ENCODE data around the gene SSTR3.
"Not testable (repeated sequence)": the region's sequence is repeated elsewhere in the genome, so short reads cannot be mapped to it uniquely, and the experiment has no call there.

The SSTR3 gene

DNA sequence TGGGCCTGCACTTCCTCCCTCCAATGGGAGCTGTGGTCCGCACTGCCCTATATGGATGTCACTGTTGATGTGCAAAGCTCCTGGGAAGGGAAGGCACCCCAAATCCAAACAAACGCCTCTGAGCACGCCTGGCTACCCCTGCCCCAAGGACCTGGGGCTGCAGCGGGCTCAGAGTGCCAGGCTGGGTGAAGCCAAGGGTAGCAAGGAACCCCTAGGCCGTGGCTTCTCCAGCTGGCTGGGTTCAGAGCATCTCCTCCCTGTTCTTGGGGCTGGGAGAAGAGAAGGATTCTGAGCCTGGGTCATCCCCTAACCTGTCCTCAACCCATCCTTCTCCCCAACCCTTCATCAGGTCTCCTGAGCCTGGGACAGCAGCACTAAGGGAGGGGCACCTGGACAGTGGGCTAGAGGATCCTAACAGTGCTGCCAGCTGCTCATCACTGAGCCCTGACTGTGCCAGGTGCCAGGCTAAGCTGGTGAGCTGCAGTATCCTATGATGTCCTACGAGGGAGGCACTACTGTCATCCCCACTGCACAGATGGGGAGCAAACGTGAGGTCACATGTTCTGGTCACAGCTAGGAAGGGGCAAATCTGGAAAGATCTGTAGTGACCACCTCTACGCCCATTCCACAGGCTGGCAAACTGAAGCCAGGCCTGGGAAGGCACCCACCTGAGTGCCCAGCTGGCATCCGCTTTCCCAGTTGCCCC lies 3.0 kb downstream of the SSTR3 start:
- no peak for DNase-seq

GRCh38 chr22:37208401-37209139 lies 3.7 kb downstream of the SSTR3 start:
- DNase-seq, result no peak

DNA sequence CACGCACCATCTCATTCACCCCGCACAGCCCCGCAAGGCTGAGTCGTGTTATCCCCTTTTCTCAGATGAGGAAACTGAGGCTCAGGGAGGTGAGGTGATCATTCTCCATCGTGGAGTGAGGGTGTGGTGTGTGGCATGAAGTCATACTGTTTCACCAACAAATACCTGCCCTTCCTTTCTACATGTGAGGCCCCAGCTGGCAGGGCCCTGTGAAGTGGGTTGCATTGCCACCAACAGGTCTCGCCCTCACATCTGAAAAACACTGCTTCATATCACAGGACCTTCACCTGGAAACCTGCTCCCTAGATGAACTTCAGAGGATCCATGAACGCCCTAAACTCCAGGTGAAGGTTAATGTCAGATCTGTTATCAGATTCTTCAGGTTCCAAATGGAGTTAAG lies 4.3 kb downstream of the SSTR3 start:
- DNase-seq, result no peak

DNA sequence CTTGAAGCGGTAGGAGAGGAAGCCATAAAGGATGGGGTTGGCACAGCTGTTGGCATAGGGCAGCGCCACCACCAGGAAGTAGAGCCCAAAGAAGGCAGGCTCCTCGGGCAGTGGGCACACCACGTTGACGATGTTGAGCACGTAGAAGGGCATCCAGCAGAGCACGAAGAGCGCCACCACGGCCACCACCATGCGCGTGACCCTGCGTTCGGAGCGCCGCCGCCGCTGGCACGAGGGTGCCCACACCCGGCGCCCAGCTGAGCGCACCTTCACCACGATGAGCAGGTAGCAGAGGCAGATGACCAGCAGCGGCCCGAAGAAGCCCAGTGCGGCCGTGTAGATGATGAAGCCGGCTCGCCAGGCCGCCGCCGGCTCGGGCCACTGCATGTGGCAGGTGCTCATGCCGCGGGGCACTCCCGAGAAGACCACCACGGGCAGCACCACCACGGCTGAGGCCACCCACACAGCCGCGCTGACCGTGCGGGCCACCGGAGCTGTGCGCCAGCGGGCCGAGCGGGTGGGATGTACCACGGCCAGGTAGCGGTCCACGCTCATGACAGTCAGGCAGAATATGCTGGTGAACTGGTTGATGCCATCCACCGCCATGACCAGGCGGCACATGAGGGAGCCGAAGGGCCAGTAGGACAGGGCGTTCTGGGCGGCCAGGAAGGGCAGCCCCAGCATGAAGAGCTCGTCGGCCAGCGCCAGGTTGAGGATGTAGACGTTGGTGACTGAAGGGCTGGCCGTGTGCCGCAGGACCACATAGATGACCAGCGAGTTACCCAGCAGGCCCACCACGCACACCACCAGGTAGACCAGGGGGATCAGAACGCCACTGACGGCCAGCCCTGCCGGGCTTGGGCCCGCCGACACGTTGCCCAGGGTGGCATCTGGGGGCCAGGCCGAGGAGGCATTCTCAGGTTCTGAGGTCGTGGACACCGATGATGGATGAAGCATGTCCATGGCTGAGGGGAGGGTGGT lies 5.1 kb downstream of the SSTR3 start:
- DNase-seq, result no peak

DNA sequence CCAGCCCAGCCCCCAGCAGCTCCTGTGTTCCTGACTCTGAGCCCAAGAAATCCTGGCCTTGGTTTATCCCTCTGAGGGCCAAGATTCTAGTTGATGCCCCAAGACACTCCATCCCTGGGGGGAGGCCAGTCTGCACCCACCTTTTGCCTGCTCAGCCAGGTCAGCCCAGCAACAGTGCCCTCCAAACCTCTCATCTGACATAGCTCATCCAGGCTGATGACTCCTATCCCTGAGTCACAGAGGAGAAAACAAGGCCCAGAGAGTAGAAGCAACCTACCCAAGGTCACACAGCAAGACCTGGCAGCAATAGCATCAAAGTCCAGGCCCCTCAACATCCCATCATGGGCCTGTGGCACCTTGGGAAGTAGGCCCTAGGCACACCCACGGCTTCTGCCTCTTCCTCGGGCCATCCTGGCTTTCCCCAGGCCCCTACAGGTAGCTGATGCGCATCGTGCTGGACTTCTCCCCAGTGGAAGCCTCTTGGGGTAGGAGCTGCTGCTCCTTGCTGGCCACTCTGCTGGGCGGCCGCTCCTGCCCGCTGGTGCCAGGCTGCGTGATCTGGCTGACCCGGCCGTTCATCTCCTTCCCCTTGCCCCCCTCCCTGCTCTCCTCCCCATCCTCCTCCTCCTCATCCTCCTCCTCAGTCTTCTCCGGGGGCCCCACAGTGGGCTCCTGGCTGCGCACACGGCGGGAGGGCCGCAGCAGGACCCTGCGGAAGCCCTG lies 6.0 kb downstream of the SSTR3 start:
- no peak for DNase-seq

GRCh38 chr22:37205046-37205445 lies 7.2 kb downstream of the SSTR3 start:
- no peak for DNase-seq

GRCh38 chr22:37204045-37204655 lies 8.1 kb downstream of the SSTR3 start:
- no peak for DNase-seq

DNA sequence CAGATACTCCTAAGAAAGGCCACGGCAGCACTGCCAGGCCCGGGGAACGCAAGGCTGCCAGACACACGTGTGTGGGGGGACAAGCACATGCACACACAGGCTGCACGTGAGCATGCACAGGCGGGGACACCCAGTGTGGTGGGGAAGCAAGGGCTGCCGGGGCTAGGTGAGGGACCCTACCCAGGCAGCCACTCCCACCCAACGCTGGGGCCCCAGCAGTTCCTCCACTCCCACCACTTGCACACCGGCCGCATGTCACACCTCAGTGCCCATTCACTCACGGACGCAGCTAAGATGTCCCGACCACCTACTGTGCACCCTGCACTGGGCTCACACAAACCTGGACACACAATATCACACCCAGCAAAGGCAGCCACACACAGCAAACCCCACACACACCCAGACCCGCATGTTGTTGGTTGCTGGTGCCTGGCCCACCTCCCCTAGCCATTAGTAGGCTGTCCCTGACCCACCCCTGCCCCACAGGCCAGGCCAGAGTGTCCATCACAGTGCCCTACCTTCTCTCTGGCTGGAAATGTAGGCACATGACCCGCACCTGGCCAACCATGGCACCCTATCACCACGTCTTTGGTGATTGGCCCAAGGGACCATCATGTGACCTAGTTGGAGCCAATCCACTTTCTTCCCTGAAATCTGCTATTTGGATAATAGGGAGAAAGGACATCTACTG lies 8.8 kb downstream of the SSTR3 start:
- DNase-seq, result no peak

DNA sequence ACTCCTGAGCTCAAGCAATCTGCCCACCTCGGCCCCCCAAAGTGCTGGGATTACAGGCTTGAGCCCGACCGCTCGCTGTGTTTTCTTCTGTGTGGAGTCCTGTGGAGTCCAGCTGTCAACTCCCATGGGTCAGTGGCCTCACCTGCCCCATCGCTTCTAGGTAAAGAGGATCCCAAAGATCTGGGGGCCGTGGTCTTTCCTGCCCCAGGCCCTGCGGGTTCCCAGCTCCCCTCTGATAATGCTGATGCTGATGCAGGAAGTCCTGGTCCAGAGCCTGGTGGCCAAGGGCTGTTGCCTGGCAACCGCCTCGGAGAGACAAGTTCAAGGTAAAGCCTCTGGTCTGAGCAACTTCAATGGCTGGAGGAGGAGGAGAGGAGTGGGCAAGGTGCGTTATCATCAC lies 9.6 kb downstream of the SSTR3 start:
- DNase-seq, result no peak

GRCh38 chr22:37202001-37202555 lies 10.2 kb downstream of the SSTR3 start:
- no peak for DNase-seq

- DNase-seq, result not testable (repeated sequence)
Measured at GRCh38 chr22:37201443-37201820, 10.8 kb downstream of the SSTR3 start.

DNA sequence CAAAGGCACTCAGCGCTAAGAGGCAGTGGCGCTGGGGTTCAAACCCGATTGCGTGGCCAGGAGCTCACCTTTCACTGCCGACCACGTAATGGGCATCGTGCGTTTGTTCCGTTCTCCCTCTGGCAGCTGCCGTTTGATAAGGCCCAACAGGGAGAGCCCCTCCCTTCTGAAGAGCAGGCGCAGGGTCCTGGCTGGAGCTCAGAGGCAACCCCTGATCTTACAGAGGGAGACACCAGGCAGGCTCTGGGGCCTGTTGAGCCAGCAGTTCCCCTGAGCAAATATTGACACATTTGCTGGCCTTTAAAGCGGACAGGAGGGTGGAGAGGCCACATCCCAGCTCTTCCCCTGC lies 12.5 kb downstream of the SSTR3 start:
- DNase-seq, result no peak

- peak; percentile 69 for DNase-seq
Measured at GRCh38 chr22:37199103-37199759, 13.0 kb downstream of the SSTR3 start.

- no peak for DNase-seq
Measured at GRCh38 chr22:37198258-37199102, 13.8 kb downstream of the SSTR3 start.

DNA sequence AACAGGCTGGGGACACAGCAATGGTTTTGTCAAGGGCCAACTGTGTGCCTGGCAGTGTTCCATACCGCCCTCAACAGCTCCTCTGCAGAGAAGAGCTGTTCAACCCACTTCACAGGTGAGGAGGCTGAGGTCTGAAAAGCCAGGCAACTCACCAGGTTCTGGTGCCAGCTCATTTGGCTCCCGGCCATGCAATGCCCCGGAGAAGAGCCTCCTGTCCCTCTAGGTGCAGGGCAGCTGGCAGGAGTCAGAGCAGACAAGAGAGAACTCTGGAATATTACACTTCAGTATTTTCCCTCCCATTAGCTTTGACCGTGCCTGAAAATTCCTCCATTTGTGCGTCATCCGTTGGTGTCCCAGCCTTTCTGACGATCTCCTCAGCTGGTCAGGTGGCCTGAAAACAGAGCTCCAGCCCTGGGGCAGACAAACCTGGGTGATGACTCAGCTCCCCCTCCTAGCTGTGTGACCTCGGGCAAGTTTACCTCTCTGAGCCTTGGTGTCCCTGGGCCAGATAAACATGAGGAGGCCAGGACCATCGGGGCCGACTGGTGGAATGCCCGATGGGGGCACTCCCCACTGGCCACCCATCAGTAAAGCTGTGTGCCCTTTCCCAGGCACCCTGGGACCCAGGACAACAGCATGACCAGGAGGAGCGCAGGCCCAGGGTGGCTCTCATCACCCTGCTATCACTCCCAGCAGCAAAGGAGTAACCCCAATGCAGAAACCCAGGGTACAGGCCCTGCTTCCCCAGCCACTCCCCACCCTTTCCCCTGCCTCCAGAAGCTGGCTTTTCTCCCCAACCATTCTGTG lies 14.6 kb downstream of the SSTR3 start:
- DNase-seq, result no peak

DNA sequence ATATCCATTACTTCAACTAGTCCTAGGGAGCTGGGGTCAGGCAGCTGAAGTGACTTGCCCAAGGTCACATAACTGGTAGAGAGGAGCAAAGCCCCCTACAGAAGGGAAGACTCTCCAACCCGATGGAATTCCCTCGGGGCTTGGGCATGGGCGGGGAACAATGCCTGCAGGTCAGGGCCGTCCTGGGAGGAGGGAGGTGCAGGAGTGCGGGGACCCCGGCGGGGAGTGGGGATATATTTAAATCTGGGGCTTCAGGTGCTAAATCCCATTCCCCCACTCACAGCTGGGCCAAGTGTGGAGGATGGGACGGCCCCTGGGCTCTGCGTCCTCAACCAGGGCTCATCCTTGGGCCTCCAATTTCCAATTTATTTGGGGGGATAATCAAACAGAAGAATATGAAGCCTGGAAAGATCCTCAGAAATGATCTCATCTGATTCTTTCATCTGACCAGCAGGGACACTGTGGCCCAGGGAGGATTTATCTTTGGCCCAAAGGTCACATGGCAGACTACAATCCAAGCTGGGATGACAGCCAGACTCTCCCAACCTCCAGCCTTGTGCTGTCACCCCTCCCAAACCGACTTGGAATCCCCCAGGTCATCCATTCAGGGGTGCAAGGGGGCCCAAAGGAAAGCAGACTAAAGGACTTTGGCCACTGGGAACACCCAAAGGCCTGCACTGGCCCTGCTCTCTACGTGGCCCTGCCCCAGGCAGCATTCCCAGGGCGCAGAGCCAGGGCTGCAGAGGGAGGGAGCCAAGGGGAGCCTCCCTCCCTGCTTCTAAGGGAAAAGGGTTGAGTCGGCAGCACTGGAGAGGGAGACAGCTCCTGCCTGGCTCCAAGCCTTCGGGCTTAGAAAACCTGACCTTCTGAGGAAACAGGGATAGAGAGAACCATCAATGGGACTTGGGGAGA lies 15.5 kb downstream of the SSTR3 start:
- DNase-seq, result no peak

- DNase-seq, result no peak
Measured at GRCh38 chr22:37195921-37196320, 16.4 kb downstream of the SSTR3 start.

GRCh38 chr22:37194750-37195149 lies 17.5 kb downstream of the SSTR3 start:
- no peak for DNase-seq
